GM23338 (cell line): ENCODE results near the gene TM4SF5.

ENCODE experiments used
- CREB1 ChIP-seq: fragments of 250-450 bp; sonication (Bioruptor Pico); IDR thresholded peaks from 2 replicates; pipeline ENCODE4 v1.5.0; 2020; ENCODE audit warnings: low read depth, mild to moderate bottlenecking, moderate library complexity
- CTCF ChIP-seq, 2 experiments: fragments of 200-600 bp in 1 of 2; sonication (generic) in 1 of 2; conservative IDR thresholded peaks; 2 replicates each; pipeline versions ENCODE4 v1.5.1 to v1.6.1; 2016 to 2017; ENCODE audit warnings: antibody characterized with exemption in 2 of 2, low read depth in 2 of 2, mild to moderate bottlenecking in 2 of 2, moderate library complexity in 1 of 2
- EZH2 ChIP-seq: fragments of 200-600 bp; sonication (generic); IDR thresholded peaks from one replicate; pipeline ENCODE4 v1.8.0; 2017; ENCODE audit warnings: antibody characterized with exemption, mild to moderate bottlenecking, low read depth; ENCODE audit not compliant: unreplicated experiment
- EZH2phosphoT487 ChIP-seq: fragments of 200-600 bp; sonication (generic); IDR thresholded peaks from one replicate; pipeline ENCODE4 v1.8.1; 2018; ENCODE audit warnings: antibody characterized with exemption; ENCODE audit not compliant: unreplicated experiment
- JUNB ChIP-seq: IDR thresholded peaks from one replicate; pipeline ENCODE4 v1.6.1; 2016; ENCODE audit warnings: antibody characterized with exemption; ENCODE audit not compliant: unreplicated experiment
- POLR2AphosphoS5 ChIP-seq: IDR thresholded peaks from 2 replicates; pipeline ENCODE4 v1.6.1; 2016; ENCODE audit warnings: antibody characterized with exemption, low read depth
- REST ChIP-seq: IDR thresholded peaks from one replicate; pipeline ENCODE4 v1.6.1; 2018; ENCODE audit warnings: antibody characterized with exemption; ENCODE audit not compliant: unreplicated experiment
- ZNF331 ChIP-seq: fragments of 250-450 bp; sonication (Bioruptor Pico); IDR thresholded peaks from 2 replicates; pipeline ENCODE4 v1.5.0; 2020; ENCODE audit warnings: low read depth, mild to moderate bottlenecking, moderate library complexity

- TF ChIP-seq CTCF (conservative IDR thresholded peaks at IDR 0.05; ENCODE audit: low read depth in 2 of 2) (no peak), EZH2 (no peak), POLR2AphosphoS5 (no peak), EZH2phosphoT487 (no peak), ZNF331 (no peak), JUNB (no peak), CREB1 (CRISPR knock-in tag) (no peak), REST (no peak)
Observed at GRCh38 chr17:4724650-4725049, 47.0 kb upstream of the TM4SF5 start.
